Endothelial cell of umbilical vein (primary cell): ENCODE results near the gene RASSF5. TPM values are rescaled to one million over a fixed set of nuclear protein-coding genes. Genes with fewer than 3 reads are reported as not detected.

ENCODE experiments used
- BruUV-seq: library from RNA; stranded (reverse); fragments of 400-500 nt; replicated peaks from 2 replicates; lab custom pipeline; 2021; lab: Mats Ljungman, UMichigan
- CTCF ChIA-PET: fragments of 300-600, 350-600 bp; sonication (Branson Sonifier 250); formaldehyde crosslinking; loops from one replicate; lab custom pipeline; 2021; ENCODE audit warnings: antibody characterized with exemption, inconsistent platforms; lab: Charles Lee
- POLR2A ChIA-PET: fragments of 300-600, 350-600 bp; sonication (Branson Sonifier 250); formaldehyde crosslinking; loops from one replicate; lab custom pipeline; 2021; ENCODE audit warnings: antibody characterized with exemption, inconsistent platforms; lab: Charles Lee
- DNase-seq: peaks from one replicate; pipeline ENCODE4 v3.0.0-alpha.2; 2011; ENCODE audit warnings: low read depth, low spot score
- FAIRE-seq: peaks from 2 replicates; lab custom pipeline; 2011; peaks lifted over from hg19 to GRCh38; lab: Jason Lieb, UNC
- H2AFZ ChIP-seq: 2 replicates; pipeline ENCODE4 v1.6.0; 2012; ENCODE audit warnings: low read depth, low read length, control low read depth, inconsistent platforms
- H3K27ac ChIP-seq: 2 replicates; pipeline ENCODE4 v1.5.1; 2011; ENCODE audit warnings: low read depth, mild to moderate bottlenecking, control low read depth, low read length, moderate library complexity; ENCODE audit not compliant: insufficient read depth
- H3K27me3 ChIP-seq, 2 experiments: 2 replicates each; pipeline versions ENCODE4 v1.6.0 to v1.6.1; 2011; ENCODE audit warnings: low read length in 2 of 2, mixed read lengths in 1 of 2; ENCODE audit not compliant: control insufficient read depth in 2 of 2, insufficient read depth in 2 of 2
- H3K36me3 ChIP-seq, 2 experiments: 2 replicates in 1 of 2; 3 replicates in 1 of 2; pipeline ENCODE4 v1.5.1; 2011; ENCODE audit warnings: low read length in 2 of 2, mild to moderate bottlenecking in 1 of 2, moderate library complexity in 1 of 2; ENCODE audit not compliant: control insufficient read depth in 2 of 2, insufficient read depth in 2 of 2; ENCODE audit errors: extremely low read depth in 1 of 2
- H3K4me1 ChIP-seq: 3 replicates; pipeline ENCODE4 v1.5.1; 2011; ENCODE audit warnings: mild to moderate bottlenecking, low read length; ENCODE audit not compliant: control insufficient read depth, insufficient read depth; ENCODE audit errors: extremely low read depth
- H3K4me2 ChIP-seq: 2 replicates; pipeline ENCODE4 v1.6.1; 2011; ENCODE audit warnings: low read length, control low read depth, mixed read lengths; ENCODE audit not compliant: insufficient read depth
- H3K4me3 ChIP-seq, 3 experiments: fragments of 200-600 bp in 1 of 3; sonication (generic), shearing (Covaris generic) in 1 of 3; replicated peaks in 1 of 3; 2 replicates each; pipeline ENCODE4 v1.5.1; 2011 to 2016; ENCODE audit warnings: control low read depth in 3 of 3, low read length in 3 of 3, mild to moderate bottlenecking in 2 of 3, inconsistent platforms in 1 of 3, low read depth in 1 of 3, moderate library complexity in 1 of 3; ENCODE audit not compliant: insufficient read depth in 1 of 3
- H3K79me2 ChIP-seq: 2 replicates; pipeline ENCODE4 v1.6.0; 2012; ENCODE audit warnings: low read length, inconsistent platforms; ENCODE audit not compliant: control insufficient read depth, insufficient read depth
- H3K9ac ChIP-seq: replicated peaks from 2 replicates; pipeline ENCODE3; 2011; ENCODE audit warnings: low read length, control low read depth; ENCODE audit not compliant: insufficient read depth; ENCODE audit errors: extremely low read depth
- H3K9me1 ChIP-seq: replicated peaks from 3 replicates; pipeline ENCODE4 v1.6.0; 2011; ENCODE audit warnings: mild to moderate bottlenecking, low read length; ENCODE audit not compliant: control insufficient read depth, insufficient read depth; ENCODE audit errors: extremely low read depth
- H3K9me3 ChIP-seq: replicated peaks from 2 replicates; pipeline ENCODE4 v1.5.1; 2012; ENCODE audit warnings: low read length, inconsistent platforms; ENCODE audit not compliant: control insufficient read depth, insufficient read depth
- H4K20me1 ChIP-seq: replicated peaks from 2 replicates; pipeline ENCODE3; 2011; ENCODE audit warnings: mild to moderate bottlenecking, low read length; ENCODE audit not compliant: control insufficient read depth, insufficient read depth; ENCODE audit errors: extremely low read depth
- EZH2 ChIP-seq: IDR thresholded peaks from 2 replicates; pipeline ENCODE4 v1.6.1; 2012; ENCODE audit warnings: borderline replicate concordance, low read depth, mild to moderate bottlenecking, moderate library complexity, low read length, inconsistent platforms; ENCODE audit not compliant: severe bottlenecking
- dilution Hi-C: fragments of 300-500 bp; cut with MboI; formaldehyde crosslinking; loops from one replicate; pipeline ENCODE4 v1.15.0; 2019; ENCODE audit warnings: low sequenced_read_pairs; ENCODE audit not compliant: extremely low pct_ligation_motif_present
- intact Hi-C: fragments of 100-400 bp; cut with micrococcal nuclease; formaldehyde crosslinking; loops from one replicate; pipeline ENCODE4 v1.10.0; 2022
- polyA plus RNA-seq, 4 experiments: library from polyadenylated mRNA; depleted of rRNA in 3 of 4; stranded (reverse) in 3 of 4; unstranded in 1 of 4; fragments of >200 nt; gene quantifications; 2 replicates each; pipeline versions ENCODE4 v1.2.1 to v1.2.3, GENCODE V29; 2011 to 2012; ENCODE audit warnings: missing spikeins in 1 of 4
- total RNA-seq: library from RNA; stranded (reverse); gene quantifications from 2 replicates; pipeline ENCODE4 v1.2.3, GENCODE V29; 2021
- TF ChIP-seq, protein P1 (sequence below), 2 donors: IDR thresholded peaks; 1 replicate in 1 of 2; 2 replicates in 1 of 2; pipeline ENCODE4 v1.5.1; 2011; ENCODE audit warnings: low read length in 2 of 2, mild to moderate bottlenecking in 2 of 2, moderate library complexity in 2 of 2, control low read depth in 1 of 2, inconsistent platforms in 1 of 2, low read depth in 1 of 2; ENCODE audit not compliant: insufficient read depth in 1 of 2; ENCODE audit errors: extremely low read depth in 1 of 2
- TF ChIP-seq, protein P2 (sequence below): IDR thresholded peaks from 2 replicates; pipeline ENCODE4 v1.6.1; 2011; ENCODE audit not compliant: insufficient read depth, insufficient read length

Gene RASSF5
- total and polyA plus RNA-seq, 2 donors (not counting 3 experiments of a cell fraction or from before 2014, with no cell fraction given) = 0.23 to 0.60 TPM

DNA sequence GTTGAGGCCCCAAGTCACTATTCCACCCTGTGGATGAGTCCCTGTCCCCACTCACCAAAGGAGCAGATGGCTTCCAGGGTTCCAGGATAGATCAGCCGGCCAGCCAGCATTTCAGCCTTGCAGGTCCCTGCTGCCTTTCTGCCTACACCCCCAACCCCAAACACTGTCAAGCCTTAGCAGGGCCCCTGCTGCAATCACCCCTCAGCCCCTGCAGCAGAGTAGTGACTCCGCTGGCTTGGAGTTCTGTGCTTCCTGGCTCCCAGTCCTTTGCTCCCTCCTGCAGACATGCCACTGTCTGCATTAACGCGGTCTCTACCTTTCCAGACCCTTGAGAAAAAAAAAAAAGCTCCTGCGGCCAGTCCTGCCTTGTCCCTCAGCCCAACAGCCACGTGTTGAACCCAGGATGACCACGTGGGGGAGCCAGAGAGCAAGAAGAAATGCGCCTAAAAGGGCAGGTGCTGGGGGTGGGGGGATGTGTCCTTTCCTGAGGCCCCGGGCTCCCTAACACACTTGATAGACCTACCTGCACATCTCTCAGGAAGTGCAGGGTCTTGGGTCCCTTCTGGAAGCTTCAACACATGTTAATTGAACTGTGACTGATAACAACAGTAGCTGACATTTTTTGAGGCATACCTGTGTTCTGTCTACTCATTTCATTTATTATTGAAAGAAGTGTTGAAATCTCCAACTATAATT is 37.4 kb downstream of the RASSF5 start:
- H3K79me2 ChIP-seq = no peaks in the 10 kb centered on the region
- intact Hi-C loops = loop anchor here (1.0 to 2.0 kb wide), 5 partner anchors 30 to 120 kb away; no protein-coding TSS in a partner anchor
- peak; percentile 64 for DNase-seq
- H3K4me2 ChIP-seq = no peak overlapping the region
- H2AFZ ChIP-seq = no peak overlapping the region
- FAIRE-seq = peak; percentile 85
- H3K27ac ChIP-seq = no peak overlapping the region
- peaks cover 4 to 19% of the 10 kb centered on the region in 2 experiments for H3K27me3 ChIP-seq
- dilution Hi-C loops = no loop called here
- ChIA-PET POLR2A (no interaction called here), CTCF (interaction anchor here (0.6 to 7.7 kb wide), 37 partner anchors 8 to 129 kb away, joined by 3 to 427 read pairs (median 5); partner anchors contain the start of genes EIF2D and RASSF5)
- no peaks in the 10 kb centered on the region for H3K36me3 ChIP-seq
- no peak for TF ChIP-seq EZH2
- TF ChIP-seq, protein P1, sequence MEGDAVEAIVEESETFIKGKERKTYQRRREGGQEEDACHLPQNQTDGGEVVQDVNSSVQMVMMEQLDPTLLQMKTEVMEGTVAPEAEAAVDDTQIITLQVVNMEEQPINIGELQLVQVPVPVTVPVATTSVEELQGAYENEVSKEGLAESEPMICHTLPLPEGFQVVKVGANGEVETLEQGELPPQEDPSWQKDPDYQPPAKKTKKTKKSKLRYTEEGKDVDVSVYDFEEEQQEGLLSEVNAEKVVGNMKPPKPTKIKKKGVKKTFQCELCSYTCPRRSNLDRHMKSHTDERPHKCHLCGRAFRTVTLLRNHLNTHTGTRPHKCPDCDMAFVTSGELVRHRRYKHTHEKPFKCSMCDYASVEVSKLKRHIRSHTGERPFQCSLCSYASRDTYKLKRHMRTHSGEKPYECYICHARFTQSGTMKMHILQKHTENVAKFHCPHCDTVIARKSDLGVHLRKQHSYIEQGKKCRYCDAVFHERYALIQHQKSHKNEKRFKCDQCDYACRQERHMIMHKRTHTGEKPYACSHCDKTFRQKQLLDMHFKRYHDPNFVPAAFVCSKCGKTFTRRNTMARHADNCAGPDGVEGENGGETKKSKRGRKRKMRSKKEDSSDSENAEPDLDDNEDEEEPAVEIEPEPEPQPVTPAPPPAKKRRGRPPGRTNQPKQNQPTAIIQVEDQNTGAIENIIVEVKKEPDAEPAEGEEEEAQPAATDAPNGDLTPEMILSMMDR (IDR thresholded peaks at IDR 0.05; ENCODE audit: extremely low read depth in 1 of 2, insufficient read depth in 1 of 2, low read depth in 1 of 2, low read length in 2 of 2) = peak; percentile 82 to 92
- TF ChIP-seq, protein P2, sequence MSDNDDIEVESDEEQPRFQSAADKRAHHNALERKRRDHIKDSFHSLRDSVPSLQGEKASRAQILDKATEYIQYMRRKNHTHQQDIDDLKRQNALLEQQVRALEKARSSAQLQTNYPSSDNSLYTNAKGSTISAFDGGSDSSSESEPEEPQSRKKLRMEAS = peak; percentile 98
- no peaks in the 10 kb centered on the region for H3K9me1 ChIP-seq
- no peaks in the 10 kb centered on the region for H3K9me3 ChIP-seq
- H3K4me3 ChIP-seq = no peak overlapping the region
- no peaks in the 10 kb centered on the region for H4K20me1 ChIP-seq
- no peak overlapping the region for H3K9ac ChIP-seq
- H3K4me1 ChIP-seq = no peaks in the 10 kb centered on the region
- BruUV-seq = no TSS peak
